Activated T-cell treated with anti-CD3 and anti-CD28 coated beads for 48 hours (primary cell): ENCODE measurements around the gene DECR2.
"Not testable (repeated sequence)": the region's sequence is repeated elsewhere in the genome, so short reads cannot be mapped to it uniquely, and the experiment has no call there.

Source experiments
- DNase-seq: peaks from one replicate; pipeline ENCODE4 v3.0.0-alpha.2; 2020; ENCODE audit warnings: low read depth

DECR2 gene

GRCh38 chr16:379183-379960, 22.3 kb upstream of the DECR2 start:
- DNase-seq, result no peak

- no peak for DNase-seq
Observed at GRCh38 chr16:379961-380761, 21.5 kb upstream of the DECR2 start.

DNA sequence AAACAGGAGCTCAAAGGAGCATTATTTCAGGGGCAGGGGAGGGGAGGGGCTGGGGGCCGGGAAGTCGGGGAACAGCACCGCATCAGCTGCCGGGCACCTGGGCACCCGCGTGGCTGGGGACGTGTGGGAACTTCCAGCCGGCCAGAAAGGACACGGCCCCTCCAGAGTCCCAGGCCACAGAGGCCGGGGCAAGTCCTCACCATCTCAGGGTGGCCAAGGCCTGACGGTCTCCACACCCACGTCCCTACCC, 21.0 kb upstream of the DECR2 start:
- DNase-seq, result no peak

- DNase-seq, result no peak
Observed at GRCh38 chr16:381012-381788, 20.5 kb upstream of the DECR2 start.

GRCh38 chr16:381789-382717, 19.6 kb upstream of the DECR2 start, which contains the start of gene PGAP6:
Gene PGAP6, minus strand, starts transcription at chr16:381978. Its CDS starts 157 bp downstream, at chr16:381821.
- peak; percentile 73 for DNase-seq

DNA sequence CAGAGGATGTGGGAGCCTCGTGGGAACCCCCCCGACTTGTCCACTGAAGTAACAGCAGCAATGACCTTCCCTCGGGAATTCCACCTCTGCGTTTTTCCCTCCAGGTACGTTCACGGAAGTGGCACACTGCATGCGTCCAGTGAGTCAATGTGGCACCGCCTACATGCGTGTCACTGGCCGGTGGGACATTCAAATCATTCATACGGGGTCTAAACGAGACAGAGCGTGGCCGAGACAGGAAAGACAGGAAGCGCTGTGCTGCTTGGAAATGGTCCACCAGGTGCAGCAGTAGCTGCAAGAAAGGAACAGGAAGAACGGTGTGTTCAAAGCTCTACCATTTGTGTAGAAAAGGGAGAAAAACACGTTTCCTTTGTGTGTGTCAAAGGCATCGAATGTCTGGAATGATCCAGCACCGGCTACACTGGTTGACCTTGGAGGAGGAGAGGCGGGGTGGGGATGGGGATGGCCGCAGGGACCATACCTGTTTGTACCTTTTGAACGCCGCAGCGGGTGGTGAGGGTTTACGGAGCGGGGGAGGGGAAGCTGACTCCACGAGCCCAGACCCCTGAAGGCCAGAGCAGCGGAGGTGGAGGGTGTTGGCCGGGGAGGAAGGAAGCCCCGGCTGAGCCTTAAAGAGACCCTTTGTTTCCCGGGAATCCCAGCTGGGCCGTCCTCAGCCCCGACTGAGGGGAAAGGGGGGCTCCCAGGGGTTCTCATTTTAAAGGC, 18.2 kb upstream of the DECR2 start:
- no peak for DNase-seq

- no peak for DNase-seq
Observed at GRCh38 chr16:386641-387156, 15.0 kb upstream of the DECR2 start.

DNA sequence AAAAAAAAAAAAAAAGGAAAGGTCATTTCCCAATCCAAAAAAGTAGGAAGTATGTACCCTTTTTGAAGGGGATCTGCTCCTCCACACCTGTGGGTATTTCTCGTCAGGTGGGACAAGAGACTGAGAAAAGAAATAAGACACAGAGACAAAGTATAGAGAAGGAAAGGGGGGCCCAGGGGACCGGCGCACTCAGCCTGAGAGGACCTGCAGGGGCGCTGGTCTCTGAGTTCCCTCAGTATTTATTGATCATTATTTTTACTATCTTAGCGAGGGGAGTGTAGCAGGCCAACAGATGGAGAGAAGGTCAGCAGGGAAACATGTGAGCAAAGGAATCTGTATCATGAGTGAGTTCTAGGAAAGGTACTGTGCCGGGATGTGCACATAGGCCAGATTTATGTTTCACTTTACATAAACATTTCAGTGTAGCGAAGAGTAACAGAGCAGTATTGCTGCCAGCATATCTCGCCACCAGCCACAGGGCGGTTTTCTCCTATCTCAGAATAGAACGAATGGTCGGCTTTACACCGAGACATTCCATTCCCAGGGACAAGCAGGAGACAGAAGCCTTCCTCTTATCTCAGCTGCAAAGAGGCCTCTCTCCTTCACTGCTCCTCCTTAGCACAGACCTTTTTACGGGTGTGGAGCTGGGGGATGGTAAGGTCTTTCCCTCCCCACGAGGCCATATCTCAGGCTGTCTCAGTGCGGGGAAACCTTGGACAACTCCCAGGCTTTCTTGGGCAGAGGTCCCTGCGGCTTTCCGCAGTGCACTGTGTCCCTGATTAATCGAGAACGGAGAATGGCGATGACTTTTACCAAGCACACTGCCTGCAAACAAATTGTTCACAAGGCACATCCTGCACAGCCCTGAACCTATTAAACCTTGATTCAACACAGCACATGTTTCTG, 13.7 kb upstream of the DECR2 start:
- not testable (repeated sequence) for DNase-seq

DNA sequence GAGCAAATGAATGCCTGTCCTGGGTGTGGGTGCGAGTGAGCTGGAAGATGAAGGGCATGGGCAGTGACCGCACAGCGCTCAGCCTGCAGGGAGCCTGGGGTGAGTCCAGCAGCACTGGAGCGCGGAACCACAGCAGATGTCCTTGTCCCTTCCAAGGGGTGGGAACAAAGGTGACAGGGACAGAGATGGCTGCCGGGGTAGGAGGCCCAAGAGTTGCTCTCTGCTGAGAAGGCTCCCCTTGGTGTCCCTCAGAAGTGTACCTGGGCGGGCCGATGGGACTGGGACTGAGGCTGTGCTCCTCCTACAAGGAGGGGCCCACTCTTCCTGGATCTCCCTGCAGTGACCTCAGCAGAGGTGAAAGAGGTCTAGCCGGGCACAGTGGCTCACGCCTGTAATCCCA, 12.3 kb upstream of the DECR2 start:
- no peak for DNase-seq

DNA sequence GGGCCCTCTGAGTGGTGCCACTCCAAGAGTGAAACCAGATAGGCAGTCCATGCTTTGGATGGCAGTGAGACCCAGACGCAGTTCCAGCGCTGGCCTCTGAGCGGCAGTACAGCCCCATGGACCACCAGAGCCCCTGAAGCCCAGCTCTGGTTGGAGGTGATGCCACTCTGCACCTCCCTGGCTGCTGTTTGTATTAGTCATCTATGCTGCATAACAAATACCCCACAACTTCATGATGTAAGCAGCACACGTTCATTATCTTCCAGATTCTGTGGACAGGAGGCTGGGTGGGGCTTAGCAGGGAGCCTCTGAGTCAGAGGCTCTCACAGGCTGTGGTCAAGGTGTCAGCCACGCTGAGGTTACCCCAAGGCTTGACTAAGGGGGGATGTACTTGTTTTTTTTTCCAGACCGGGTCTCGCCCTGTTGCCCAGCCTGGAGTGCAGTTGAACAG, 9.8 kb upstream of the DECR2 start:
- peak; percentile 83 for DNase-seq

DNA sequence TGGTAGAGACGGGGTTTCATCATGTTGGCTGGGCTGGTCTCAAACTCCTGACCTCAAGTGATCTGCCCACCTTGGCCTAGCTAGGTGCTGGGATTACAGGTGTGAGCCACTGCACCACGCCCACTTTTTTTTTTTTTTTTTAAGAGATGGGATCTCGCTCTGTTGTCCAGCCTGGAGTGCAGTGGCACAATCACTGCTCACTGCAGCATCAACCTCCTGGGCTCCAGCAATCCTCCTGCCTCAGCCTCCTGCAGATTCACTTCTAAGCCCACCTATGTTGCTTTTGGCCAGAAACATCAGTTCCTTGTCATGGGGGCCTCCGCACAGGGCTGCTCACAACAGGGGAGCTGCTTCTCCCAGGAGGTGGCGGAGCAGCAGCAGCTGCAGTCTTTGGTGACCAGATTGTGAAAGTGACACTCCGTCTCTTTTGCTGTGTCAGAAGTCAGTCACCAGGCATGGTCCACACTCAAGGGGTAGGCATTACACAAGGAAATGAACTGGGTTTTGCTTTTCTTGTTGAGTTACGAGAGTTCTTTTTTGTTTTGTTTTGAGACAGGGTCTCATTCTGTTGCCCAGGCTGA, 9.1 kb upstream of the DECR2 start:
- DNase-seq, result no peak

- no peak for DNase-seq
Observed at GRCh38 chr16:396199-396598, 5.5 kb upstream of the DECR2 start.

GRCh38 chr16:396605-397004, 5.1 kb upstream of the DECR2 start:
- DNase-seq, result no peak

DNA sequence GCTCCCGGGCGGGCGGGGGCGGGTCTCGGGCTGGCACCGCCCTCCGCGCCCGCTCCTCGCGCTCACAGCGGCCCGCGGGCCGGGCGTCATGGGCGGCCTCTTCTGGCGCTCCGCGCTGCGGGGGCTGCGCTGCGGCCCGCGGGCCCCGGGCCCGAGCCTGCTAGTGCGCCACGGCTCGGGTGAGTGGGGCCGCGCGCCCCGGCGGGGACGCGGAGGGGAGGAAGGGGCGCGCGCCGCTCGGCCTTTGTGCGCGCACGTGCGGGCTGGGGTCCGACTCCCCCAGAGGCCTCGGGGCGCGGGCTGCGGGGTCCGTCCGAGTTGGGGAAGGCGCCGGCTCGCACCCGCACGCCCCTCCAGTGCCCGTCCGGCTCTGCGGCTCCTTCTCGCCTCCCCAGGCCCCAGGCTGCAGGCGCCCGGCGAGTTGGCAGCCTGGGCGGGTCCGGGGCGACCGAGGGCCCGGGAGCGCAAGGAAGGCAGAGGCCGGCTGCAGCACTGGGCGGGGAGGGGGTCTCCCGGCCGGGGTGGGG, 4.5 kb upstream of the DECR2 start, which contains the start of gene NME4:
TSS of gene NME4 (plus strand) at position 65 of the 527 bp plus-strand sequence. CDS start at position 89, 24 bp downstream.
- DNase-seq, result peak; percentile 28

GRCh38 chr16:397736-398332, 3.9 kb upstream of the DECR2 start:
- DNase-seq, result no peak

- DNase-seq, result no peak
Observed at GRCh38 chr16:398561-399339, 2.9 kb upstream of the DECR2 start.

GRCh38 chr16:399340-400019, 2.2 kb upstream of the DECR2 start:
- no peak for DNase-seq
